GM12872 (cell line): ENCODE results near the gene JAK3.

Experiments
- CTCF ChIP-seq: IDR thresholded peaks from 3 replicates; pipeline ENCODE4 v1.5.1; 2011; ENCODE audit warnings: low read depth, mild to moderate bottlenecking, low read length, moderate library complexity; ENCODE audit not compliant: insufficient read depth

The JAK3 gene

GRCh38 chr19:17847538-17848366 lies at the start of gene JAK3:
TSS of gene JAK3 (minus strand) at chr19:17847982. CDS start at chr19:17844417, 3,565 bp downstream.
- TF ChIP-seq CTCF, result no peak

GRCh38 chr19:17893766-17894165 lies 46.0 kb upstream of the JAK3 start:
- TF ChIP-seq CTCF, result no peak

- TF ChIP-seq CTCF, result no peak
Measured at GRCh38 chr19:17889609-17890214, 41.9 kb upstream of the JAK3 start.

GRCh38 chr19:17888260-17888659 lies 40.5 kb upstream of the JAK3 start:
- TF ChIP-seq CTCF, result no peak

GRCh38 chr19:17886515-17886914 lies 38.7 kb upstream of the JAK3 start:
- TF ChIP-seq CTCF, result no peak

- no peak for TF ChIP-seq CTCF
Measured at GRCh38 chr19:17883627-17884410, 36.0 kb upstream of the JAK3 start.

GRCh38 chr19:17881701-17882100 lies 33.9 kb upstream of the JAK3 start:
- no peak for TF ChIP-seq CTCF
